GM12873 (cell line): ENCODE results near the gene CCDC102B.

ENCODE experiments used
- TF ChIP-seq, protein P1 (sequence below): IDR thresholded peaks from 2 replicates; pipeline ENCODE4 v1.5.1; 2012; ENCODE audit warnings: low read depth, mild to moderate bottlenecking, moderate library complexity, low read length, control low read depth; ENCODE audit not compliant: insufficient read depth; ENCODE audit errors: missing control alignments

CCDC102B gene

DNA sequence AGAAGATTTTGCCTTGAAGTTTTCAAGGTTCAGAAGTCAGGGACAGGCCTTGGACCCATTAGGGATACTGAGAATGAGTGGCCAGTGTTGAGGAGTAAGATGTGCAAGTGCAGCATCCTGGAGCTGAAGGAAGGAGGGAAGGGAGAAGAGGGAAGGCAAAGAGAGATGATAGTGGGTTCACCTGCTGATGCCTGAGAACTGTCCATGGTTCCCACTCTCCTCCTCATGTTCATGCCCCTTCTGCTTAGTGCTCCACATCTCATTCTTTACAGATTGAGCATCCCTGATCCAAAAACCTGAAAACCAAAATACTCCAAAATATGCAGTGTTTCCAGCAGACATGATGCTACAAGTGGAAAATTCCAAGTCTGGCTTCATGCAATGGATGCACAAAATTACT lies 137.8 kb downstream of the CCDC102B start:
- TF ChIP-seq, protein P1, sequence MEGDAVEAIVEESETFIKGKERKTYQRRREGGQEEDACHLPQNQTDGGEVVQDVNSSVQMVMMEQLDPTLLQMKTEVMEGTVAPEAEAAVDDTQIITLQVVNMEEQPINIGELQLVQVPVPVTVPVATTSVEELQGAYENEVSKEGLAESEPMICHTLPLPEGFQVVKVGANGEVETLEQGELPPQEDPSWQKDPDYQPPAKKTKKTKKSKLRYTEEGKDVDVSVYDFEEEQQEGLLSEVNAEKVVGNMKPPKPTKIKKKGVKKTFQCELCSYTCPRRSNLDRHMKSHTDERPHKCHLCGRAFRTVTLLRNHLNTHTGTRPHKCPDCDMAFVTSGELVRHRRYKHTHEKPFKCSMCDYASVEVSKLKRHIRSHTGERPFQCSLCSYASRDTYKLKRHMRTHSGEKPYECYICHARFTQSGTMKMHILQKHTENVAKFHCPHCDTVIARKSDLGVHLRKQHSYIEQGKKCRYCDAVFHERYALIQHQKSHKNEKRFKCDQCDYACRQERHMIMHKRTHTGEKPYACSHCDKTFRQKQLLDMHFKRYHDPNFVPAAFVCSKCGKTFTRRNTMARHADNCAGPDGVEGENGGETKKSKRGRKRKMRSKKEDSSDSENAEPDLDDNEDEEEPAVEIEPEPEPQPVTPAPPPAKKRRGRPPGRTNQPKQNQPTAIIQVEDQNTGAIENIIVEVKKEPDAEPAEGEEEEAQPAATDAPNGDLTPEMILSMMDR = no peak

DNA sequence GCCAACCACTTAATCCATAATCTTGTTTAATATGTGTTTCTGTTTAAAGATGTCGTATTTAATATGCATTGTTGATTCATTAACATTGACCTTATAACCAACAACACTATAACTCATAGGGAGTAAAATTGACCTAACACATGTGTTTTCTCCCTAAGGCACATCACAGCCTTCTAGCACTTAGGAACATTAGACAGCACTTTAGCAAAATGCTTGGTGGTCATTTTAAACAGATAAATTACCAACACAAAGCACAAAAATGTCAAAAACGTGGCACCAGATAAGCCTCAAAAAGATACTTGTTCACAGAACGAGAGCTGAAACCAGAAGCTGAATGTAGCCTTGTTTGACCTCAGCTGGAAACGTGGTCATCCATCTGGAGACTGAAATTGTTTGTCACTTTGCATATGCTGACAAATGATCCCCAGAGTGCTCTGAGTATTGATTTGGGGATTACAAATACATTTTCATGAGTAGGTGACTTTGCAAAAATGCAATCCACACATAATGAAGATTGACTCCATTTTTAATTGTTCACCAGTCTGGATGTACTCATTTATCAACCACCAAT lies 139.2 kb downstream of the CCDC102B start:
- TF ChIP-seq, protein P1 = no peak

DNA sequence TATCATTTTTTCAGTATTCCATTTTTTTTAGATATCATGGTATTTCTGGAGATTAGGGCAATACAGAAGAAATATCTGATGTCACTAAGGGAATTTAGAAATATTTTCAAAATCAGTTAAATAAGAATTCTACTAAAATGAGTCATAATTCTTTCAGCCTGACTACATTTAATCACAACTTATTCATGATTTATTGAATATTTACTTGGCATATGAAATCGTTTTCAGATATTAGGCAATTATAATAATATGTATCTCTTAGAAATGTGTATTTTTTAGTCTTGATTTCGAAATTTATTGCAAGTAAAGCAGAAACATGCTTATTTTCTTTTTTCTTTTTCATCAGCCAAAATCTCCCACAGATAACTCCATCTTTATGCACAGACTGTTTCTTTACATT lies 142.2 kb downstream of the CCDC102B start:
- TF ChIP-seq, protein P1 = no peak

DNA sequence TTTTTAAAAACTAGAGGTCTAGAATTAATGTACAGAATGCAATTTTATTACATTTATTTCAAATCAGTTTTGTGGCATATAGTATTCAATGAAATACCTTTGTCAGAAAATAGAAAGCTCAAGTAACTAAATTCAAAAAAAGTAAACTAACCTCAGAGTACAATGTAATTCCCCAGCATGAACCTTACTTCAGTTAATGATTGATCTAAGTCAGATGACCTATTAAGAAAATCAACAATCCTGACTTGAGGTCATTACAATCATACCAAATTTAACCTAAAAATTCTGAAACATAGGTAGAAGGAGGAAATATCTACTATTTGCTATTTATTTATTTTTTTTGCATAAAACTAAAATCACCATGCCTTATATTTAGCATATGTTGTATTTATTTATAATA lies 142.9 kb downstream of the CCDC102B start:
- TF ChIP-seq, protein P1 = no peak

DNA sequence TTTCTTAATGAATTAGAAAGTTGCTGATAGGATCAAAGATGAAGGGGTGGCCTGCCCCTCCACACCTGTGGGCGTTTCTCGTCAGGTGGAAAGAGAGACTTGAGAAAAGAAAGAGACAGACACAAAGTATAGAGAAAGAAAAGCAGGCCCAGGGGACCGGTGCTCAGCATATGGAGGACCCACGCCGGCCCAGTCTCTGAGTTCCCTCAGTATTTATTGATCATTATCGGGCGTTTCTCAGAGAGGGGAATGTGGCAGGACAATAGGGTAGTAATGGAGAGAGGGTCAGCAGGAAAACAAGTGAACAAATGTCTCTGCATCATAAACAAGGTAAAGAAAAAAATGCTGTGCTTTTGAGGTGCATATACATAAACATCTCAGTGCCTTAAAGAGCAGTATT lies 144.3 kb downstream of the CCDC102B start:
- TF ChIP-seq, protein P1 = no peak

DNA sequence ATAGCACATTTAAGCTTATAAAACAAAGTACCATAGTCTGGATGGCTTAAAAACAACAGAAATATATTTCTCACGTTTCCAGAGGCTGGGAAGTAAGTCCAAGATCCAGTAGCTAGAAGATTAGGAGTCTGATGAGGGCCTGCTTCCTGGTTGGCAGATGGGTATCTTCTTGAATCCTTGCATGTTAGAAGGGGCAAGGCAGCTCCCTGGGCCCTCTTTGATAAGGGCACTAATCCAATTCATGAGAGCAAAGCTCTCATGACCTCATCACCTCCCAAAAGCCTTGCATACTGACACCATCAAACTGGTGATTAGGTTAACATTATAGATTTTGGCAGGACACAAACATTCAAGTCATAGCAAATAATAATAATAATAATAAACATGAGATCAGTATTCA lies 146.4 kb downstream of the CCDC102B start:
- TF ChIP-seq, protein P1 = no peak

DNA sequence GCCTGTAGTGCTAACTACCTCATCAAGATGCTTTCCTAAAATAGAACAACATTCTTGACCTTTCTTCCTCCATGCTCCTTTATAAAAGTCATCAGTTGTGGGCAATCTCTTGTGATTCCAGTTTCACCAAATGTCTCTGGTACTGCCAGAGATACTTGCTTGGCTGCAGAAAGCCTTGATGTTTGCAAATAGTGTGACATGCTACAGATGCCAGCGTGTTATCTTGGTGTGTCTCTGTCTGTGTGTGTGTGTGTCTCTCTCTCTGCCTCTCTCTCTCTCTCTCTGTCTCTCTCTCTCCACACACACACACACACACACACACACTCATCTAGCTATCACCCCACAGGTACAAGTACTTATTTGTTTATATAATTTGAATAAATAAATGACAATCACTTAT lies 146.9 kb downstream of the CCDC102B start:
- TF ChIP-seq, protein P1 = no peak
